ENCODE results near the gene PDAP1. TPM values are rescaled to one million over a fixed set of nuclear protein-coding genes. Genes with fewer than 3 reads are reported as not detected.

Gene PDAP1
- total RNA-seq, 1 experiment from 2014 or later, result 147 TPM

DNA sequence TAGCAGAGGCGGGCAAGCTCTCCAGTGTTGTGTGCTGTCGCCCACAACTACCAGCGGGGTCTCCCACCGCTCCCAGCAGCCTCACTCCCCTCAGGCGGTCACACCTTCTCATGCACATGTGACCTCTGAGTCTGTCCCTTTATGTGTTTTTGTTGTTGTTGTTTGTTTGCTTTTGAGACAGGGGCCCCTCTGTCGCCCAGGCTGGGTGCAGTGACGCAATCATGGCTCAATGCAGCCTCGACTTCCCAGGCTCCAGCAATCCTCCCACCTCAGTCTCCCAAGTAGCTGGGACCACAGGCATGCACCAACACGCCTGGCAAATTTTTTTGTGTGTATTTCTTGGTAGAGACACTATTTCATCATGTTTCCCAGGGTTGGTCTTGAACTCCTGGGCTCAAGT lies 31.8 kb upstream of the PDAP1 start:
- BruUV-seq (replicated peaks), result no TSS peak
- H3K4me1 ChIP-seq (ENCODE audit: control insufficient read depth, insufficient read depth, low read length), result peaks cover 15% of the 10 kb centered on the region
- ATAC-seq (no peak), DNase-seq (ENCODE audit: low read depth, low spot score) (no peak)
- TF ChIP-seq SIN3A (IDR thresholded peaks at IDR 0.05; ENCODE audit: borderline replicate concordance, insufficient read depth, low read depth, low read length) (no peak), TCF7L2 (IDR thresholded peaks at IDR 0.05; ENCODE audit: low read depth, low read length) (no peak), POLR2AphosphoS5 (IDR thresholded peaks at IDR 0.05; ENCODE audit: low read depth, low read length) (no peak)
- TF ChIP-seq, protein P1, sequence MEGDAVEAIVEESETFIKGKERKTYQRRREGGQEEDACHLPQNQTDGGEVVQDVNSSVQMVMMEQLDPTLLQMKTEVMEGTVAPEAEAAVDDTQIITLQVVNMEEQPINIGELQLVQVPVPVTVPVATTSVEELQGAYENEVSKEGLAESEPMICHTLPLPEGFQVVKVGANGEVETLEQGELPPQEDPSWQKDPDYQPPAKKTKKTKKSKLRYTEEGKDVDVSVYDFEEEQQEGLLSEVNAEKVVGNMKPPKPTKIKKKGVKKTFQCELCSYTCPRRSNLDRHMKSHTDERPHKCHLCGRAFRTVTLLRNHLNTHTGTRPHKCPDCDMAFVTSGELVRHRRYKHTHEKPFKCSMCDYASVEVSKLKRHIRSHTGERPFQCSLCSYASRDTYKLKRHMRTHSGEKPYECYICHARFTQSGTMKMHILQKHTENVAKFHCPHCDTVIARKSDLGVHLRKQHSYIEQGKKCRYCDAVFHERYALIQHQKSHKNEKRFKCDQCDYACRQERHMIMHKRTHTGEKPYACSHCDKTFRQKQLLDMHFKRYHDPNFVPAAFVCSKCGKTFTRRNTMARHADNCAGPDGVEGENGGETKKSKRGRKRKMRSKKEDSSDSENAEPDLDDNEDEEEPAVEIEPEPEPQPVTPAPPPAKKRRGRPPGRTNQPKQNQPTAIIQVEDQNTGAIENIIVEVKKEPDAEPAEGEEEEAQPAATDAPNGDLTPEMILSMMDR (IDR thresholded peaks at IDR 0.05), result no peak
- TF ChIP-seq, protein P2, sequence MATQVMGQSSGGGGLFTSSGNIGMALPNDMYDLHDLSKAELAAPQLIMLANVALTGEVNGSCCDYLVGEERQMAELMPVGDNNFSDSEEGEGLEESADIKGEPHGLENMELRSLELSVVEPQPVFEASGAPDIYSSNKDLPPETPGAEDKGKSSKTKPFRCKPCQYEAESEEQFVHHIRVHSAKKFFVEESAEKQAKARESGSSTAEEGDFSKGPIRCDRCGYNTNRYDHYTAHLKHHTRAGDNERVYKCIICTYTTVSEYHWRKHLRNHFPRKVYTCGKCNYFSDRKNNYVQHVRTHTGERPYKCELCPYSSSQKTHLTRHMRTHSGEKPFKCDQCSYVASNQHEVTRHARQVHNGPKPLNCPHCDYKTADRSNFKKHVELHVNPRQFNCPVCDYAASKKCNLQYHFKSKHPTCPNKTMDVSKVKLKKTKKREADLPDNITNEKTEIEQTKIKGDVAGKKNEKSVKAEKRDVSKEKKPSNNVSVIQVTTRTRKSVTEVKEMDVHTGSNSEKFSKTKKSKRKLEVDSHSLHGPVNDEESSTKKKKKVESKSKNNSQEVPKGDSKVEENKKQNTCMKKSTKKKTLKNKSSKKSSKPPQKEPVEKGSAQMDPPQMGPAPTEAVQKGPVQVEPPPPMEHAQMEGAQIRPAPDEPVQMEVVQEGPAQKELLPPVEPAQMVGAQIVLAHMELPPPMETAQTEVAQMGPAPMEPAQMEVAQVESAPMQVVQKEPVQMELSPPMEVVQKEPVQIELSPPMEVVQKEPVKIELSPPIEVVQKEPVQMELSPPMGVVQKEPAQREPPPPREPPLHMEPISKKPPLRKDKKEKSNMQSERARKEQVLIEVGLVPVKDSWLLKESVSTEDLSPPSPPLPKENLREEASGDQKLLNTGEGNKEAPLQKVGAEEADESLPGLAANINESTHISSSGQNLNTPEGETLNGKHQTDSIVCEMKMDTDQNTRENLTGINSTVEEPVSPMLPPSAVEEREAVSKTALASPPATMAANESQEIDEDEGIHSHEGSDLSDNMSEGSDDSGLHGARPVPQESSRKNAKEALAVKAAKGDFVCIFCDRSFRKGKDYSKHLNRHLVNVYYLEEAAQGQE (IDR thresholded peaks at IDR 0.05; ENCODE audit: insufficient read depth in 1 of 2, low read depth in 2 of 2, low read length in 1 of 2), result no peak
- peaks cover 9% of the 10 kb centered on the region; the same call in 1 of the 2 replicates for H3K36me3 ChIP-seq (ENCODE audit: control insufficient read depth, insufficient read depth, low read length)
- peak overlapping the region; percentile 93 to 95 for H3K4me3 ChIP-seq (ENCODE audit: low read depth in 2 of 2, low read length in 2 of 2)
- CTCF ChIA-PET, result no interaction called here
- in situ Hi-C loops (cut with HindIII; ENCODE audit: low pct_unique_long_range_greater_than_20kb, low sequenced_read_pairs), result no loop called here
- no peaks in the 10 kb centered on the region for H3K9me3 ChIP-seq (ENCODE audit: control insufficient read depth, insufficient read depth, low read depth, low read length)
- H3K27me3 ChIP-seq (ENCODE audit: control insufficient read depth, insufficient read depth, low read length), result no peaks in the 10 kb centered on the region
- POLR2A ChIA-PET, result interaction anchor here (0.6 kb wide), 1 partner anchor 26 kb away, joined by 13 read pairs; no protein-coding TSS in a partner anchor
- peak overlapping the region; percentile 94 for H3K27ac ChIP-seq (ENCODE audit: low read length)
- intact Hi-C loops (cut with micrococcal nuclease; ENCODE audit: unreplicated experiment), result no loop called here

DNA sequence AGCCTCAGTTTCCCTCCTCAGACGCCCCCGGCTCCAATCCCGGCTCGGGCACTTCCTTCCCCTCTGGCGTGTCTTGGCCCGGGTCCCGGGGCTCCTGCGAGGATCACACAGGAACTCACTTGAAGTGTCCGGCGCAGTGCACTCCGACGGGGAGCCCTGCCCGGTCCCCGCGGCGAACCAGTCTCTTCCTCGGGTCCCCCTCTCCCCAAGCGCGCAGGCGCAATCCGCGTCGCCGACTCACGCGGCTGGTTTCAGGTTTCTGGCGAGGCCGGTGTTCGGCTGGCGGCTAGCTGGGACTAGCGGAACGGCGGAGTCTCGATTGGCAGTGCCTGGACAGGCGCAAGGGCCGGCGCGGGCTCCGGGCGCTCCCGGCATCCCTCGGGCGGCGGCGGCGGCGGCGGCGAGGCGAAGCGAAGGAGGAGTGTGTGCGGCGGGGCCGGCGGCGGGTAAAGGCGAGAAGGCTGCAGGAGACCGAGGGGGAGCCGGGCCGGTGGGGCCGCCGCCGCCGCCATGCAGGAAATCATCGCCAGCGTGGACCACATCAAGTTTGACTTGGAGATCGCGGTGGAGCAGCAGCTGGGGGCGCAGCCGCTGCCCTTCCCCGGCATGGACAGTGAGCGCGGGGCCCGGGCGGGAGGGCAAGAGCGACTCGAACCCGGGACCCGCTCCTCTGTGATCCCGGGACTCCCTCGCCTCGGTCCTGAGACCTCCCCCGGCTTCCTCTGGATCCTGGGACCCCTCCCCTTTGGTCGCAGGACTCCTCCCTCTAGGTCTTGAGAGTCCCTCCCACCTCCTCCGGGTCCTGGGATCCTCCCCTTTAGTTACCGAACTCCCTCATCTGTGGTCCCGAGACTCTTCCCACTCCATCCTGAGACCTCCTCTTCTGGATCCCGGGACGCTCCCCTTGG lies 30.4 kb upstream of the PDAP1 start, which contains the start of the genes CPSF4 and PTCD1:
Gene CPSF4 (plus strand): TSS at position 371 of the 908 bp plus-strand sequence. CDS start 140 bp downstream, at position 511.
Gene PTCD1 (minus strand): TSS at position 226 of the 908 bp plus-strand sequence. CDS start 3,556 bp downstream, outside the sequence.
- Histone ChIP-seq H3K36me3 (ENCODE audit: control insufficient read depth, insufficient read depth, low read length) (peaks cover 11% of the 10 kb centered on the region; the same call in 1 of the 2 replicates), H3K27me3 (ENCODE audit: control insufficient read depth, insufficient read depth, low read length) (no peaks in the 10 kb centered on the region), H3K4me1 (ENCODE audit: control insufficient read depth, insufficient read depth, low read length) (peaks cover 15% of the 10 kb centered on the region), H3K9me3 (ENCODE audit: control insufficient read depth, insufficient read depth, low read depth, low read length) (no peaks in the 10 kb centered on the region), H3K4me3 (ENCODE audit: low read depth in 2 of 2, low read length in 2 of 2) (peak within 1 kb of the TSS; percentile 93 to 95), H3K27ac (ENCODE audit: low read length) (peak within 1 kb of the TSS; percentile 94)
- intact Hi-C loops (cut with micrococcal nuclease; ENCODE audit: unreplicated experiment) (no loop called here), in situ Hi-C loops (cut with HindIII; ENCODE audit: low pct_unique_long_range_greater_than_20kb, low sequenced_read_pairs) (no loop called here)
- TF ChIP-seq SIN3A (IDR thresholded peaks at IDR 0.05; ENCODE audit: borderline replicate concordance, insufficient read depth, low read depth, low read length), result no peak; the same call in 1 of the 2 replicates
- TF ChIP-seq POLR2AphosphoS5 (IDR thresholded peaks at IDR 0.05; ENCODE audit: low read depth, low read length), result peak; percentile 81
- peak; percentile 31; the same call in 1 of the 2 replicates for TF ChIP-seq TCF7L2 (IDR thresholded peaks at IDR 0.05; ENCODE audit: low read depth, low read length)
- ChIA-PET CTCF (no interaction called here), POLR2A (no interaction called here)
- DNase-seq (ENCODE audit: low read depth, low spot score) (peak; percentile 81), ATAC-seq (peak; percentile 97)
- no TSS peak for BruUV-seq (replicated peaks)
